ENCODE results near the gene BAG2. TPM values are rescaled to one million over a fixed set of nuclear protein-coding genes. Genes with fewer than 3 reads are reported as not detected.
A peak's percentile ranks its signal among the peaks of the same experiment; 100 is the strongest.

The BAG2 gene
- total RNA-seq, 4 donors from 2014 or later = 1.6 to 3.3 (median 2.1) TPM

- Histone ChIP-seq H3K27ac (no peak overlapping the region), H3K4me3 (no peak overlapping the region), H3K27me3 (no peaks in the 10 kb centered on the region), H3K9me3 (no peaks in the 10 kb centered on the region), H3K36me3 (no peaks in the 10 kb centered on the region), H3K4me1 (no peaks in the 10 kb centered on the region)
- DNase-seq = no peak
- TF ChIP-seq, protein P1, sequence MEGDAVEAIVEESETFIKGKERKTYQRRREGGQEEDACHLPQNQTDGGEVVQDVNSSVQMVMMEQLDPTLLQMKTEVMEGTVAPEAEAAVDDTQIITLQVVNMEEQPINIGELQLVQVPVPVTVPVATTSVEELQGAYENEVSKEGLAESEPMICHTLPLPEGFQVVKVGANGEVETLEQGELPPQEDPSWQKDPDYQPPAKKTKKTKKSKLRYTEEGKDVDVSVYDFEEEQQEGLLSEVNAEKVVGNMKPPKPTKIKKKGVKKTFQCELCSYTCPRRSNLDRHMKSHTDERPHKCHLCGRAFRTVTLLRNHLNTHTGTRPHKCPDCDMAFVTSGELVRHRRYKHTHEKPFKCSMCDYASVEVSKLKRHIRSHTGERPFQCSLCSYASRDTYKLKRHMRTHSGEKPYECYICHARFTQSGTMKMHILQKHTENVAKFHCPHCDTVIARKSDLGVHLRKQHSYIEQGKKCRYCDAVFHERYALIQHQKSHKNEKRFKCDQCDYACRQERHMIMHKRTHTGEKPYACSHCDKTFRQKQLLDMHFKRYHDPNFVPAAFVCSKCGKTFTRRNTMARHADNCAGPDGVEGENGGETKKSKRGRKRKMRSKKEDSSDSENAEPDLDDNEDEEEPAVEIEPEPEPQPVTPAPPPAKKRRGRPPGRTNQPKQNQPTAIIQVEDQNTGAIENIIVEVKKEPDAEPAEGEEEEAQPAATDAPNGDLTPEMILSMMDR (IDR thresholded peaks at IDR 0.05) = no peak
- no peak for TF ChIP-seq POLR2A (IDR thresholded peaks at IDR 0.05)
Observed at GRCh38 chr6:57210060-57210459, 37.9 kb downstream of the BAG2 start.

- no peaks in the 10 kb centered on the region for H3K36me3 ChIP-seq
- no peak overlapping the region for H3K27ac ChIP-seq
- no peaks in the 10 kb centered on the region for H3K27me3 ChIP-seq
- H3K4me3 ChIP-seq = no peak overlapping the region
- H3K9me3 ChIP-seq = no peaks in the 10 kb centered on the region
- no peaks in the 10 kb centered on the region for H3K4me1 ChIP-seq
- no peak for DNase-seq
- TF ChIP-seq, protein P1 (IDR thresholded peaks at IDR 0.05) = no peak
Observed at GRCh38 chr6:57215260-57215659, 43.1 kb downstream of the BAG2 start.

DNA sequence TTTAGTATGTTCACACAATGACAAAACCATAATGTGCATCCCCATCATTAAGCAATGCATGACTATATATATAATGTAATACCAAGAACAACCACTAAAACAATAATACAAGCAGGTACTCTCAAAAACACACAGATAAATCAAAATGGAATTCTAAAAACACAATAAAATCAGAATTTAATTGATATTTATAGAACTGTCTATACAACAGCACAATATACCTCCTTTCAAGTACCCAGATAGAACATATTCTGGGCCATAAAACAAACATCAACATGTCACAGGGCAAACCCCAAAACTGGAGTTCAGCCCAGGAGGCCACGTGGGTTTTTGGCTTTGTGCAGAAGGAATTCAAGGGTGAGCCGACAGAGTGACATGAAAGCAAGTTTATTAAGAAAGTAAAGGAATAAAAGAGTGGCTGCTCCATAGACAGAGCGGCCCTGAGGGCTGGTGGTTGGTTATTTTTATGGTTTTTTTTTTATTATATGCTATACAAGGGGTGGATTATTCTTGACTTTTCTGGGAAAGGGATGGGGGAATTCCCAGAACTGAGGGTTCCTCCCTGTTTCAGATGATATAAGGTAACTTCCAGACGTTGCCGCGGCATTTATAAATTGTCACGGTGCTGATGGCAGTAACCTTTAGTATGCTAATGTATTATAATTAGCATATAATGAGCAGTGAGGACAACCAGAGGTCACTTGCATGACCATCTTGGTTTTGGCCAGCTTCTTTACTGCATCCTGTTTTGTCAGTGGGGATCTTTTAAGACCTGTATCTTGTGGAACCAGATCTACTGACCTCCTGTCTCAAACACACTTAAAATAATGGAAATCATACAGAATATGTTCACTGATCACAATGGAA is 44.3 kb downstream of the BAG2 start:
- H3K27ac ChIP-seq = no peak overlapping the region
- no peaks in the 10 kb centered on the region for H3K4me1 ChIP-seq
- no peak for DNase-seq
- no peak overlapping the region for H3K4me3 ChIP-seq
- no peaks in the 10 kb centered on the region for H3K36me3 ChIP-seq
- no peaks in the 10 kb centered on the region for H3K27me3 ChIP-seq
- TF ChIP-seq, protein P1 (IDR thresholded peaks at IDR 0.05) = peak in 3 of 6 experiments; percentile 2 to 13 (median 8)
- no peak for TF ChIP-seq POLR2A (IDR thresholded peaks at IDR 0.05)
- no peaks in the 10 kb centered on the region for H3K9me3 ChIP-seq

DNA sequence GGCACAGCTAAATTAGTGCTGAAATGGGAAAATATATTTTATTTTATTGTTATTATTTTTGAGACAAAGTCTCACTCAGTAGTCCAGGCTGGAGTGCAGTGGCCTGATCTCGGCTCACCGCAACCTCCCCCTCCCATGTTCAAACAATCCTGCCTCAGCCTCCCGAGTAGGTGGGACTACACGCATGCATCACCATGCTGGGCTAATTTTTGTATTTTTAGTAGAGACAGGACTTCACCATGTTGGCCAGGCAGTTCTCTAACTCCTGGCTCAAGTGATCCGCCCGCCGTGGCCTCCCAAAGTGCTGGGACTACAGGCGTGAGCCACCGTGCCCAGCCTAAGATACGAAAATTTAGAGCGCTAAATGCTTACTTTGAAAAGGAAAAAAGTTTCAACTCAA is 45.1 kb downstream of the BAG2 start:
- Histone ChIP-seq H3K4me1 (no peaks in the 10 kb centered on the region), H3K4me3 (no peak overlapping the region), H3K36me3 (no peaks in the 10 kb centered on the region), H3K27ac (no peak overlapping the region), H3K9me3 (no peaks in the 10 kb centered on the region), H3K27me3 (no peaks in the 10 kb centered on the region)
- no peak for DNase-seq
- TF ChIP-seq, protein P1 (IDR thresholded peaks at IDR 0.05) = no peak
- TF ChIP-seq POLR2A (IDR thresholded peaks at IDR 0.05) = no peak

GRCh38 chr6:57220083-57220703 is 48.1 kb downstream of the BAG2 start:
- TF ChIP-seq, protein P1 (IDR thresholded peaks at IDR 0.05) = no peak
- TF ChIP-seq POLR2A (IDR thresholded peaks at IDR 0.05) = no peak
- Histone ChIP-seq H3K36me3 (no peaks in the 10 kb centered on the region), H3K4me1 (peaks cover 0 to 6% (median 0%) of the 10 kb centered on the region in 4 donors), H3K4me3 (no peak overlapping the region), H3K27me3 (no peaks in the 10 kb centered on the region), H3K27ac (peak overlapping the region in 1 of 4 donors; percentile 89), H3K9me3 (no peaks in the 10 kb centered on the region)
- DNase-seq = no peak
